Measurements from ENCODE around the gene PSD2.

PSD2 gene

DNA sequence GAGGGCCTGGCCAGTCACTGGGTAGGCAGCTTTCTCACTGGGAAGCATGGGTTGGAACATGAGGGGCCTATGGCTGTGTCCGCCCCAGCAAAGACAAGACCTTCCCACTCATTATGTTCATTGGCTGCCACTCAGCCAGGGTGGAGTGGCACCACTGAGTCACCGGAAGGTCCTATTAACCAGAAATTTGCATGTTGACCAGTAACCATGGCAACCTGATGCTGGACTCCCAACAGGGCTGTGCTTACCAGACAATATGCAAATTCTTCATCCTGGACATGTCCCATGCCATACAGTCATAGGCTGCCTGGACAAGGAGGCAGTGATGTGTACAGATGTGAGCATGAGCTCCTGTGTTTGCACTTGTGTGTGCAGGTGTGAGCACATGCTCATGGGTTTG lies 66.7 kb downstream of the PSD2 start:
- CTCF ChIA-PET, result interaction anchor here (0.7 to 2.9 kb wide), 10 partner anchors 10 to 107 kb away, joined by 3 to 13 read pairs (median 7); no protein-coding TSS in a partner anchor
- no peaks in the 10 kb centered on the region for H3K9me3 Mint-ChIP-seq
- H3K4me1 Mint-ChIP-seq, result no peaks in the 10 kb centered on the region
- H3K27ac Mint-ChIP-seq, result no peak overlapping the region
- DNase-seq, result no peak
- H3K27me3 Mint-ChIP-seq, result peaks cover 42% of the 10 kb centered on the region
- no peaks in the 10 kb centered on the region for H3K36me3 Mint-ChIP-seq
- H3K4me3 Mint-ChIP-seq, result no peak overlapping the region

GRCh38 chr5:139862803-139863202 lies 67.2 kb downstream of the PSD2 start:
- H3K36me3 Mint-ChIP-seq, result no peaks in the 10 kb centered on the region
- CTCF ChIA-PET, result interaction anchor here (0.8 to 2.9 kb wide), 10 partner anchors 9 to 106 kb away, joined by 3 to 22 read pairs (median 8); no protein-coding TSS in a partner anchor
- peaks cover 42% of the 10 kb centered on the region for H3K27me3 Mint-ChIP-seq
- H3K27ac Mint-ChIP-seq, result no peak overlapping the region
- DNase-seq, result no peak
- no peaks in the 10 kb centered on the region for H3K4me1 Mint-ChIP-seq
- no peaks in the 10 kb centered on the region for H3K9me3 Mint-ChIP-seq
- no peak overlapping the region for H3K4me3 Mint-ChIP-seq

DNA sequence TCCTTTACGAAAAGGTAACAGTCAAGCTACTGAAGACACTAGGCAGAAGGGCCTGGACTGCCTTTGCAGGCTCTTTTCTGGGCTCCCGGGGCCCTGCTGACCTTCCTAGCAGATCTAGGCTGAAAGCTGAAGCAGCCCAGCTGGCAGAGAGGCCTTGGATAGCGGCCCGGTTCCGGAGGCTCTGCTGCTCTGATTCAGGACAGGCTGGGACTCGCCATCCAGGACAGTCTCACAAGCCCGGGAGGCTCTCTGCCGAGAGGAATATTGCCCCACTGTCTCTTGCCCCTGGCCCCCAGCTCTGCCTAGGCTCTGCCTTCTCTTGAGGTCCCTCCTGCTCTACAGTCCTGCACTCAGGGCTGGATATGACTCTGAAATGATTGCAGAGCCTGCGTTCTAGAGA lies 67.8 kb downstream of the PSD2 start:
- no peaks in the 10 kb centered on the region for H3K36me3 Mint-ChIP-seq
- DNase-seq, result no peak
- CTCF ChIA-PET, result interaction anchor here (0.8 to 2.9 kb wide), 11 partner anchors 9 to 107 kb away, joined by 3 to 22 read pairs (median 8); no protein-coding TSS in a partner anchor
- H3K27me3 Mint-ChIP-seq, result peaks cover 47% of the 10 kb centered on the region
- H3K4me3 Mint-ChIP-seq, result no peak overlapping the region
- no peaks in the 10 kb centered on the region for H3K4me1 Mint-ChIP-seq
- no peaks in the 10 kb centered on the region for H3K9me3 Mint-ChIP-seq
- no peak overlapping the region for H3K27ac Mint-ChIP-seq

- Mint-ChIP-seq H3K36me3 (no peaks in the 10 kb centered on the region), H3K27ac (no peak overlapping the region), H3K4me3 (no peak overlapping the region), H3K9me3 (no peaks in the 10 kb centered on the region), H3K27me3 (peaks cover 49% of the 10 kb centered on the region), H3K4me1 (no peaks in the 10 kb centered on the region)
- peak; percentile 68 for DNase-seq
- CTCF ChIA-PET, result interaction anchor here (1.1 to 2.9 kb wide), 8 partner anchors 8 to 107 kb away, joined by 3 to 22 read pairs (median 10); no protein-coding TSS in a partner anchor
Measured at GRCh38 chr5:139863855-139864558, 68.4 kb downstream of the PSD2 start.

DNA sequence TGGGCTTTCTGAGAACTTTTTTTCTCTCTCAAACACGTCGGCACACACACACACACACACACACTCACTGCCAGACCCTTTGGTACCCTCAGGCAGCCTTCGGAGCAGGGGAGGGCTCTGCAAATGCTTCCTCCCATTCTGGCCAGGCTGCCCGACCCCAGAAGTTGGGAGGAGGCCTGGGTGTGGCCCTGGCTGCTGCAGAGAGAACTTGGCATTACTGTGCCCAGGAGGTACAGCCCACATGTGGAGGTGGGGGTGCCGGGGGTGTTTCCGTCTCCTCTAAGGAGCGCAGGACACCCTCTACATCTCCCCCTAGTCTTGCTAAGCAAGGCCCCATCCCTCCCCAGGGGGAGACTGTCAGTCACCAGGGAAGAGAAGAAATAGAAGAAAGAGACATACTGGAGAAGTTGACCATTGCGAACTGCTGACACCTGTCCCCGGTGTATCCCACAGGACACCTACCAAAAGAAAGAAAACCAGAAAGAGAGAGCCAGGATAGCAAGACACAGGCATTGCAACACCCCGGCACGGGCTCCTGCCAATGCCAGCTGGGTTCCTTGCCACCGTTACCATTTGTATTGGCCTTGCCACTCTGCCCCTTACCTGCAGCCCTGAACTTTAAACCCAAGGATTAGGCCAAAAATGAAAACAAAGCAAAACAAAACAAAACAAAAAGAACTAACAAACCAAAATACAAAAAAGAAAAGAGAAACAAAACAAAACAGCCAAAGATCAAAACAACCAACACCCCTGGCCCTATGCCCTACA lies 69.3 kb downstream of the PSD2 start:
- no peak for DNase-seq
- Mint-ChIP-seq H3K9me3 (no peaks in the 10 kb centered on the region), H3K4me1 (no peaks in the 10 kb centered on the region)

GRCh38 chr5:139867109-139867508 lies 71.5 kb downstream of the PSD2 start:
- no peak overlapping the region for H3K4me3 Mint-ChIP-seq
- no peak overlapping the region for H3K27ac Mint-ChIP-seq
- no peaks in the 10 kb centered on the region for H3K4me1 Mint-ChIP-seq

More for the DNA sequence above, 69.3 kb downstream of the PSD2 start:
- Mint-ChIP-seq H3K27me3 (peaks cover 49% of the 10 kb centered on the region), H3K36me3 (no peaks in the 10 kb centered on the region), H3K27ac (no peak overlapping the region), H3K4me3 (no peak overlapping the region)
- CTCF ChIA-PET, result interaction anchor here (1.3 to 2.9 kb wide), 5 partner anchors 7 to 106 kb away, joined by 3 to 16 read pairs (median 12); no protein-coding TSS in a partner anchor

DNA sequence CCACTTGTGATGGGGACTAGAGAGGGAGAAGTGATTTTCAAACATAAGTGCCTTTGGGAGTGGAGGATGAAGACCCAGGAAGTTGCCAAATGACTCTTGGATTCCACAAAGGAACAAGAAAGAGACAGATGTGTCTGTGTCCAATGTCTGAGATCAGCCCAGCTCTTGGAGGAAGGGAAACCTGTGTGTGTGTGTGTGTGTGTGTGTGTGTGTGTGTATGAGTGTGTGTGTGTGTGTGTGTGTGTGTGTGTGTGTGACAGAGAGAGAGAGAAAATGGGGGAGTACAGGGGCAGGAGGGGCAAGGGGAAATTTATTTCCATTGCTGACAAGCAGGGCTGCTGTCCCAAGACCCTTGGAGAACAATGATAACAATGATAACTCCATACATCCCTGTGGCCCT lies 72.0 kb downstream of the PSD2 start:
- no peaks in the 10 kb centered on the region for H3K4me1 Mint-ChIP-seq
- no peak overlapping the region for H3K4me3 Mint-ChIP-seq
- H3K27ac Mint-ChIP-seq, result no peak overlapping the region
- DNase-seq, result no peak
- CTCF ChIA-PET, result interaction anchor here (0.8 to 1.3 kb wide), 3 partner anchors 80 to 159 kb away, joined by 3 to 4 read pairs (median 3); no protein-coding TSS in a partner anchor
- H3K9me3 Mint-ChIP-seq, result no peaks in the 10 kb centered on the region
- no peaks in the 10 kb centered on the region for H3K36me3 Mint-ChIP-seq
- peaks cover 63% of the 10 kb centered on the region for H3K27me3 Mint-ChIP-seq

More at GRCh38 chr5:139867109-139867508, 71.5 kb downstream of the PSD2 start:
- DNase-seq, result no peak
- H3K36me3 Mint-ChIP-seq, result no peaks in the 10 kb centered on the region
- peaks cover 60% of the 10 kb centered on the region for H3K27me3 Mint-ChIP-seq
- CTCF ChIA-PET, result interaction anchor here (0.8 to 2.7 kb wide), 3 partner anchors 79 to 159 kb away, joined by 3 to 16 read pairs (median 5); no protein-coding TSS in a partner anchor
- H3K9me3 Mint-ChIP-seq, result no peaks in the 10 kb centered on the region

- no peaks in the 10 kb centered on the region for H3K4me1 Mint-ChIP-seq
- H3K9me3 Mint-ChIP-seq, result no peaks in the 10 kb centered on the region
- H3K4me3 Mint-ChIP-seq, result no peak overlapping the region
- H3K36me3 Mint-ChIP-seq, result no peaks in the 10 kb centered on the region
- no peak overlapping the region for H3K27ac Mint-ChIP-seq
- CTCF ChIA-PET, result no interaction called here
- no peak for DNase-seq
- peaks cover 69% of the 10 kb centered on the region for H3K27me3 Mint-ChIP-seq
Measured at GRCh38 chr5:139869042-139869790, 73.6 kb downstream of the PSD2 start.

DNA sequence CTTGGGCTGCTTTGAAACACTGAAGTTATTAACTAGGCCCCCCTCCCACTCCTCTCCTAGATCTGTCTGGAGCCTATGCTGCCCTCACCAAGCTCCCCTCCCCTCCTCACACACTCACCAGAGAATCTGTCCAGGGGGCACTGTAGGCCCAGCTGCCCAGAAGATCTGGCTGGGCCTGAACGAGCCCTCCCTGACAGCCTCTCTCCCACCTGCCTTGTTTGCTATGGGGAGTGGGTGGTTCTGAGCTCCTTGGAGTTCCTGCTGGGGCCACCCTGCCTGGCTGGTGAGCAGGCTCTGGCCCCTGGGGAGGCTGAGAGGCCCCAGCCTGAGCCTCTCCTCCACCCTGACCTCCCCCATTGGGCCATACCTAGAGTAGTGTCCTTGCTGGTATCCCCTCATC lies 75.1 kb downstream of the PSD2 start:
- Mint-ChIP-seq H3K4me1 (no peaks in the 10 kb centered on the region), H3K9me3 (no peaks in the 10 kb centered on the region), H3K27me3 (peaks cover 59% of the 10 kb centered on the region), H3K27ac (no peak overlapping the region), H3K36me3 (no peaks in the 10 kb centered on the region), H3K4me3 (no peak overlapping the region)
- CTCF ChIA-PET, result interaction anchor here (1.4 to 2.9 kb wide), 2 partner anchors 7 to 83 kb away, joined by 5 to 13 read pairs; no protein-coding TSS in a partner anchor
- no peak for DNase-seq

GRCh38 chr5:139871614-139872013 lies 76.0 kb downstream of the PSD2 start:
- CTCF ChIA-PET, result interaction anchor here (2.9 kb wide), 1 partner anchor 8 kb away, joined by 13 read pairs; no protein-coding TSS in a partner anchor
- DNase-seq, result no peak
- Mint-ChIP-seq H3K4me1 (peaks cover under 1% of the 10 kb centered on the region), H3K36me3 (no peaks in the 10 kb centered on the region), H3K27me3 (peaks cover 53% of the 10 kb centered on the region), H3K27ac (no peak overlapping the region), H3K9me3 (no peaks in the 10 kb centered on the region), H3K4me3 (no peak overlapping the region)

GRCh38 chr5:139872052-139872766 lies 76.6 kb downstream of the PSD2 start:
- no peak overlapping the region for H3K27ac Mint-ChIP-seq
- peaks cover 53% of the 10 kb centered on the region for H3K27me3 Mint-ChIP-seq
- CTCF ChIA-PET, result interaction anchor here (0.6 to 2.9 kb wide), 3 partner anchors 9 to 97 kb away, joined by 3 to 13 read pairs (median 4); no protein-coding TSS in a partner anchor
- DNase-seq, result no peak
- H3K36me3 Mint-ChIP-seq, result no peaks in the 10 kb centered on the region
- no peak overlapping the region for H3K4me3 Mint-ChIP-seq
- peaks cover 7% of the 10 kb centered on the region for H3K4me1 Mint-ChIP-seq
- no peaks in the 10 kb centered on the region for H3K9me3 Mint-ChIP-seq

GRCh38 chr5:139872851-139873794 lies 77.5 kb downstream of the PSD2 start:
- no peak for DNase-seq
- Mint-ChIP-seq H3K27ac (no peak overlapping the region), H3K4me3 (no peak overlapping the region), H3K36me3 (no peaks in the 10 kb centered on the region), H3K4me1 (peaks cover 7% of the 10 kb centered on the region), H3K27me3 (peaks cover 52% of the 10 kb centered on the region), H3K9me3 (no peaks in the 10 kb centered on the region)
- CTCF ChIA-PET, result interaction anchor here (0.9 to 2.9 kb wide), 2 partner anchors 10 to 96 kb away, joined by 4 to 13 read pairs; no protein-coding TSS in a partner anchor

Data from activated naive CD4-positive, alpha-beta T cell treated with anti-CD3 and anti-CD28 coated beads, Interleukin-2, amount 10 ng/mL, durations not matched to agents 7 days and 5 days (primary cell).